ENCODE data around the gene FBXL3. TPM values are rescaled to one million over a fixed set of nuclear protein-coding genes. Genes with fewer than 3 reads are reported as not detected.
A peak's percentile ranks its signal among the peaks of the same experiment; 100 is the strongest.
"Not testable (repeated sequence)": the region's sequence is repeated elsewhere in the genome, so short reads cannot be mapped to it uniquely, and the experiment has no call there.

The FBXL3 gene
- total RNA-seq, 2 donors from 2014 or later = 26.1 to 35.5 TPM

DNA sequence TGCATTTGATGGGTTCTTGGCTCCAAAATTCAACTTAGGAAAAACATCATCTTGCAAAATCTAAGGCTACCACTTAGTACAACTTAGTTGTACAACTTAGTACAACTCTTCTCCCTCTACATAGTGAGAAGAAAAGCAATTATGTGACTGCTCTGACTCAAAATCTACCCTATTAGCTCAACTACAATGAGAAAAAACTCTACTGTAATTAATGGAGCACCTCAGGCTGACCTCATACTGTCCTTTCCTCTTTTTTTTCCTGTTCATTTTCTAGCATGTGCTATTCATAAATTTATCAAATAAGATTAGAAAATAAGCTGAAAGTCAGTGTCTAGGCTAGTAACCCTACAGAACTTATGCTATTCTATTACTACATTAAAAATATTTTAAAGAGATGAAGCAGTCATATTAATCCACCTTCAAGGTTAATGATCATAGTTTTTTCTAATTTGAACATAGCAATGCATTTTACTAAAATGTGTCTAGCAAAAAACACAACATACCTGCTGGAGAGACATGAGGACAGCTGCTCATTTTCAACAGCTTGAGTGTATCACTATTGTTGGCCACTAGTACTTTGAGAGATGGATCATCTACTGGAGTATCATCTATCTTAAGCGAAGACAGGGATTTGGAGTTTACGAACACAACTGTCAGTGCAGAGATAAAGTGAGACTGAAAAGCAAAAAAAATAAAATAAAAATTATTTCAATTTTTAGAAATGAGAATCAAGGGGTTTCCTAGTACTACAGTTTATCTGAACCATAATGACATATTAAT is 11.9 kb downstream of the FBXL3 start:
- DNase-seq (ENCODE audit: low spot score) (no peak), ATAC-seq (no peak)
- H3K9me3 Mint-ChIP-seq = no peaks in the 10 kb centered on the region
- peaks cover 29% of the 10 kb centered on the region for H3K36me3 Mint-ChIP-seq
- H3K4me3 Mint-ChIP-seq = no peak overlapping the region
- no peak overlapping the region for H3K27ac Mint-ChIP-seq
- no peaks in the 10 kb centered on the region for H3K27me3 Mint-ChIP-seq
- peaks cover 15 to 20% of the 10 kb centered on the region in 2 donors for H3K4me1 Mint-ChIP-seq (ENCODE audit: low read depth in 2 of 2)

DNA sequence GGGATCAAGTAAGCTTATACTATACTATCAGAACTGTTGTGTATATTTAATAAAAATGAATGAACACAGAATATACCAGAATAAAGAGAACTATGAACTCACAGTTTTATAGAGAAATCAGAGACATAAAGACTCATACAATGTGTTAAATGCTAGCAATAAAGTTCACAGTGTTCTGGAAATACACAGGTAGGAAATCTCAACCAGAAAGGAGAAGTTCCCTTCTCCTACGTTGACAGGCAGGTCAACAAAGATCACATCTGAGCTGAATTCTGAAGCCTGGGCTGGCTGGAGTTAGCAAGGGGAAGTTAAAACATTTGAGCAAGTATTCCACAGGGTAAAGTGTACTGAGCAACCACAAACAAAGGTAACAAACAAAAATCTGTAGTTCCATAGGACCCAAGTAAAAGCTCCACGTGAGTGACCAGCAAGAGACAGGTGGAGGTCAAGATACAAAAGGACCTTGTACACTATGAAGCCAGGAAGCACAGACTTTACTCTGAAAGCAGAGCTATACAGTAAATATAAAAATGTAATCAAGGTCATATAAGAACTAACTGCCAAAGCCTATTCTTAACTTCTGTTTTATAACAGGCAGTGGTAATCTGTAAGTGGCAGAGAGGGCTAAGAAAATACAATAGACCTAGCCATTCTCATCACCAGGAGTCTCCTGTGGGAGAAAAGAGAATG is 13.0 kb downstream of the FBXL3 start:
- H3K9me3 Mint-ChIP-seq = no peaks in the 10 kb centered on the region

DNA sequence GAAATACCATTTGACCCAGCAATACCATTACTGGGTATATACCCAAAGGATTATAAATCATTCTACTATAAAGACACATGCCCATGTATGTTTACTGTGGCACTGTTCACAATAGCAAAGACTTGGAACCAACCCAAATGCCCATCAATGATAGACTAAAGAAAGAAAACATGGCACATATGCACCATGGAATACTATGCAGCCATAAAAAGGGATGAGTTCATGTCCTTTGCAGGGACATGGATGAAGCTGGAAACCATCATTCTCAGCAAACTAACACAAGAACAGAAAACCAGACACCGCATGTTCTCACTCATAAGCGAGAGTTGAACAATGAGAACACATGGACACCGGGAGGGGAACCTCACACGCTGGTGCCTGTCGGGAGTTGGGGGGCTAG is 17.2 kb downstream of the FBXL3 start:
- not testable (repeated sequence) for H3K9me3 Mint-ChIP-seq; H3K27ac Mint-ChIP-seq; ATAC-seq; DNase-seq (ENCODE audit: low spot score); H3K27me3 Mint-ChIP-seq
- Mint-ChIP-seq H3K36me3 (peaks cover 29% of the 10 kb centered on the region), H3K4me3 (peak overlapping the region; percentile 15), H3K4me1 (ENCODE audit: low read depth in 2 of 2) (peaks cover 13 to 27% of the 10 kb centered on the region in 2 donors)

More for the DNA sequence above, 13.0 kb downstream of the FBXL3 start:
- ATAC-seq = no peak
- no peak overlapping the region for H3K27ac Mint-ChIP-seq
- peaks cover 35% of the 10 kb centered on the region for H3K36me3 Mint-ChIP-seq
- peaks cover 14 to 25% of the 10 kb centered on the region in 2 donors for H3K4me1 Mint-ChIP-seq (ENCODE audit: low read depth in 2 of 2)
- DNase-seq (ENCODE audit: low spot score) = no peak
- no peaks in the 10 kb centered on the region for H3K27me3 Mint-ChIP-seq
- no peak overlapping the region for H3K4me3 Mint-ChIP-seq

DNA sequence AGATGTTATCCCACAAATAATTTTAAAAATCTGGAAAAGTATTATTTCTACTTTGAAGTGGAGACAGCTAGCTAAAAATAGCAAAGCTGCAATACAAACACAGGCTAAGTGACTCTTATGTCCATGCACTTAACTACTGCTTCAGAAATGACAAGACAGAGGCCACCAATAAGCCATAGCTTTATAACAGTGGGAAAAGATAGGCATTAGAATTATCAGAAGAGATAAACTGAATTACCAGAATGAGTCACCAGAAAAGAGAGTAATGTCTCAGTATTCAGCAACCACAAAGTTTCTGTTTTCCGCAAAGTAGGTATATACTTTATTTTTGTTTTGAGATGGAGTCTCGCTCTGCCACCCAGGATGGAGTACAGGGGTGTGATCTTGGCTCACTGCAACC is 17.9 kb downstream of the FBXL3 start:
- Mint-ChIP-seq H3K4me1 (ENCODE audit: low read depth in 2 of 2) (peaks cover 13 to 22% of the 10 kb centered on the region in 2 donors), H3K27ac (no peak overlapping the region), H3K9me3 (no peaks in the 10 kb centered on the region), H3K4me3 (peak overlapping the region; percentile 15), H3K27me3 (no peaks in the 10 kb centered on the region), H3K36me3 (peaks cover 22% of the 10 kb centered on the region)
- peak; percentile 57 to 91 for ATAC-seq
- DNase-seq (ENCODE audit: low spot score) = no peak

DNA sequence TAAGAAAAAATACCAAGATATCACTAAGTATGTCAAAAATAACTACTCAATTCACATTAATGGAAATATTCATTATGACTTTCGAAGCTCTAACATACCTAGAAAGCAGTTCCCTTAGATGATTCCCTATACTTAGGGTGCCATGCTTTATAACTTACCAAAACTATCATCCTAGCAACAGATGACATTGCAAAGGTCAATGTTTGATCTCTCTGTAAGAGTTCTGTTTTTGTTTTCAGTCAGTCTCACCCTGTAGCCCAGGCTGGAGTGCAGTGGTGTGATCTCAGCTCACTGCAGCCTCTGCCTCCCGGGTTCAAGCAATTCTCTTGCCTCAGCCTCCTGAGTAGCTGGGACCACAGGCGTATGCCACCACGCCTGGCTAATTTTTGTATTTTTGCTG is 18.6 kb downstream of the FBXL3 start:
- peak in 1 of 2 donors; percentile 68 for ATAC-seq
- H3K9me3 Mint-ChIP-seq; H3K27ac Mint-ChIP-seq; H3K4me3 Mint-ChIP-seq; H3K27me3 Mint-ChIP-seq; DNase-seq (ENCODE audit: low spot score): not testable (repeated sequence)
- peaks cover 15% of the 10 kb centered on the region for H3K36me3 Mint-ChIP-seq
- H3K4me1 Mint-ChIP-seq (ENCODE audit: low read depth in 2 of 2) = peaks cover 13 to 16% of the 10 kb centered on the region in 2 donors

DNA sequence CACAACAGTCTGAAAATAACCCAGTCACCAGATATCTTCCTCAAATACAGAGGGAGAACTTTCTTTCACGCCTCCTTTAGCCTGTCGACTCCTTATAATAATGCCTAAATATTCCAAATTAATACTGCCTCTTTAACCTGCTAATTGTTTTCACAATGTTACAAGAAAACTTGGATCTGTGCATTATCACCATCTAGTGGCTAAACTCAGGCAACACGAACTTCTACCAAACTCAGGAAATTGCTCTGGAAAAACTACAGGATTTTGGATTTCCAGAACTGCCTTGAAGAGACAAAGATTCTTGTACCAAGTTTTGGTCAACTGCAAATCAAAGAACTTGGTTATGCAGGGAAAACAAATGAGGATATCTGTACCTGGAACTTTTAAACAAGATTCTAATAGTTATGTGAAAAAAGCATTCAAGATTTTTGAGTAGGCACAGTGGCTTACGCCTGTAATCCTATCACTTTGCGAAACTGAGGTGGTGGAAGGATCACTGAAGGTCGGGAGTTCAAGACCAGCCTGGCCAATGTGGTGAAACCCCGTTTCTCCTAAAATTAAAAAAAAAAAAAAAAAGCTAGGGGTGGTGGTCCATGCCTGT is 24.3 kb downstream of the FBXL3 start:
- peaks cover 11 to 12% of the 10 kb centered on the region in 2 donors for H3K4me1 Mint-ChIP-seq (ENCODE audit: low read depth in 2 of 2)
- no peaks in the 10 kb centered on the region for H3K9me3 Mint-ChIP-seq
- ATAC-seq (no peak), DNase-seq (ENCODE audit: low spot score) (no peak)
- no peaks in the 10 kb centered on the region for H3K27me3 Mint-ChIP-seq
- no peak overlapping the region for H3K27ac Mint-ChIP-seq
- peaks cover 14% of the 10 kb centered on the region for H3K36me3 Mint-ChIP-seq
- no peak overlapping the region for H3K4me3 Mint-ChIP-seq

DNA sequence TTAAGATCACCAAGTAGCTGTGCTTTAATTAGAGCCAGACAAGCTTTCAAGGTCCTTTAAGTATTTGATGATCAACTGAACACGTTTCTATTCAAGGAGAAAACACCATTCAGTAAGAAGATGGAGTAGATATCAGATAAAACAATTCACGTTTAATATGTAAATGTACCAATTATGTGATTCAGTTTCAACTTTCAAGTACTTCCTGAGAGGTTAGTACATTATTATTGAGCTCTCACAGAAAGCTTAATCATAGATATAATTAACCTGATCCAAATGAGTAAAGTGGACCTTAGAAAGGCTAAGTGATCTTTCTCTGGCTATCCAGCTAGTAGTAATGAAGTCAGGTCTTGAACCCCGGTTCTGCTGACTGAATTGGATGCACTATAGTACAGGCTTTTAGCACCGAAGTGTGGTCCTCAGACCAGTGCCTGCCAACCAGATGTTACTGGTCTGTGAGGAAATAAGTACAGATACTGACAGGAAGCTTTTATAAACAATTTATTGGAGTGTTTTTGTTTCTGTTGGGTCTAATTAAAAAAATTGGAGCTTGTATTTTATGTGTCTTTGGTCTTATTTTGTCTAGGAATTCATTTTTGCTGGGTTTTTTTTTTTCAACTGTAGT is 24.9 kb downstream of the FBXL3 start:
- H3K27me3 Mint-ChIP-seq = no peaks in the 10 kb centered on the region
- ATAC-seq = no peak
- no peak overlapping the region for H3K27ac Mint-ChIP-seq
- H3K4me1 Mint-ChIP-seq (ENCODE audit: low read depth in 2 of 2) = peaks cover 8 to 12% of the 10 kb centered on the region in 2 donors
- peaks cover 10% of the 10 kb centered on the region for H3K36me3 Mint-ChIP-seq
- DNase-seq (ENCODE audit: low spot score) = no peak
- H3K4me3 Mint-ChIP-seq = no peak overlapping the region
- H3K9me3 Mint-ChIP-seq = no peaks in the 10 kb centered on the region

DNA sequence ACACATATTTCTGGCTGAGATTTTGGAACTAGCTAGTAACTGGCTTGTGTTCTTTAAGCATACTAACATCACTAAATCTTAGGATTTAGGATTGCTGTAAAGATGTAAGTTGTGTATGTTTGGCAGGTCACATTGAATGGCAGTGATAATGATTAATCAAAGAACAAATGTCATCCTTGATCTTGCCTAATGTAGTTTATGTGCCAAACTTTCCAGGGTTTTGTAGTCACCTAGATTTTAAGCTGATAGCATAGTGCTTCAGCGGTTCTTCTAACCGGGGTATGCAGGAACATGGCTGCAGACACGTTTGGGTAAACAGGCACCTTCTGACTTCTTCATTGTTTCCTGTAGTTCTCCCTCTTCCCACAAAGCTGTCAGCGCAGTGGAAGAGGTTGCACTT is 25.4 kb downstream of the FBXL3 start:
- no peak overlapping the region for H3K4me3 Mint-ChIP-seq
- H3K27ac Mint-ChIP-seq = no peak overlapping the region
- ATAC-seq (no peak), DNase-seq (ENCODE audit: low spot score) (no peak)
- no peaks in the 10 kb centered on the region for H3K9me3 Mint-ChIP-seq
- peaks cover 8 to 11% of the 10 kb centered on the region in 2 donors for H3K4me1 Mint-ChIP-seq (ENCODE audit: low read depth in 2 of 2)
- peaks cover 0 to 2% of the 10 kb centered on the region in 2 donors for H3K27me3 Mint-ChIP-seq
- H3K36me3 Mint-ChIP-seq = peaks cover 9% of the 10 kb centered on the region

DNA sequence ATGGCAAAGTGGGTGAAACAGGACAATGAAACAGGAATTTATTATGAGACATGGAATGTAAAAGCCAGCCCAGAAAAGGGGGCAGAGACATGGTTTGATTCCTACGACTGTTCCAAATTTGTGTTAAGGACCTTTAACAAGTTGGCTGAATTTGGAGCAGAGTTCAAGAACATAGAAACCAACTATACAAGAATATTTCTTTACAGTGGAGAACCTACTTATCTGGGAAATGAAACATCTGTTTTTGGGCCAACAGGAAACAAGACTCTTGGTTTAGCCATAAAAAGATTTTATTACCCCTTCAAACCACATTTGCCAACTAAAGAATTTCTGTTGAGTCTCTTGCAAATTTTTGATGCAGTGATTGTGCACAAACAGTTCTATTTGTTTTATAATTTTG is 26.5 kb downstream of the FBXL3 start:
- no peaks in the 10 kb centered on the region for H3K9me3 Mint-ChIP-seq
- ATAC-seq = no peak
- peaks cover 9% of the 10 kb centered on the region for H3K36me3 Mint-ChIP-seq
- H3K27ac Mint-ChIP-seq = no peak overlapping the region
- H3K4me3 Mint-ChIP-seq = no peak overlapping the region
- peaks cover 0 to 2% of the 10 kb centered on the region in 2 donors for H3K27me3 Mint-ChIP-seq
- peaks cover 8 to 9% of the 10 kb centered on the region in 2 donors for H3K4me1 Mint-ChIP-seq (ENCODE audit: low read depth in 2 of 2)
- DNase-seq (ENCODE audit: low spot score) = no peak

DNA sequence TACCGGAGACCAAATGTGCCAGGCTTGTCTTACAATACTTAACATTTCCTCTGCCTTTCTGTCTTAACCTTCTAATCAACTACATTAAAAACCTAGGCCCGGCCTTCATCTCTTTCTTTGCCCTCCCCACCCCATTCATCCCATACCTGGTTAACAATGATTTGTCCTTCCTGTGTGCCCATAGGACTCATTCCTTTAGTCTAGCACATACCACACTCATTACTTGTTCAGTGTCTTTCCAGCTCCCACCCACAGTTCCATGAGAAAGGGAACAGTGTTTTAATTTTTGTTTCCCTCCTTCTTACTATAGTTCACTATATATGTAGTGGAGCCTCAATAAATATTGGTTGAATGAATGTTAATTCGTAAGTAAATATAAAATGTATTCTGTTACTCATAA is 32.7 kb downstream of the FBXL3 start:
- ATAC-seq (no peak), DNase-seq (ENCODE audit: low spot score) (no peak)
- H3K4me3 Mint-ChIP-seq = peak overlapping the region; percentile 52
- H3K4me1 Mint-ChIP-seq (ENCODE audit: low read depth in 2 of 2) = peaks cover 36% of the 10 kb centered on the region in 2 donors
- H3K27me3 Mint-ChIP-seq = peaks cover 21 to 23% of the 10 kb centered on the region in 2 donors
- H3K27ac Mint-ChIP-seq = peak overlapping the region; percentile 20 to 22
- no peaks in the 10 kb centered on the region for H3K9me3 Mint-ChIP-seq
- peaks cover 4% of the 10 kb centered on the region for H3K36me3 Mint-ChIP-seq

DNA sequence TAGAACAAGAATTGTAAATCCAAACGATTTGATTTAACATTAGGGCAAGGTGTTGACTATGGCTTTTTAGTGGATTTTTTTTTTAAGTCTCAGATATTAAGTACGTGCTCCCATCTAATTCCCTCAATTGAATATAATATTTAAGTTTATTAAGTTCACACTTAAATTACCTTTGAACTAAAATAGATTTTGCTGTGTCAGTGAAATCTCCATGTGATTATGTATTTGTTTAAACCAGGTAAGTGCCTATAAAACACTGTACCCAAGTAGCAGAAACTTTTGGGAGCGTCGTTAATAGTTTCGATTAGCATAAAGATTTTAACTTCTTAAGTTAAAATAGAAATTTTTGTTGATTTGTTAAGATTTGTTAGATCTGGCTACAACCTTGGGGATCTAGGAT is 33.5 kb downstream of the FBXL3 start:
- Mint-ChIP-seq H3K4me3 (peak overlapping the region; percentile 95), H3K36me3 (no peaks in the 10 kb centered on the region), H3K27me3 (peaks cover 25 to 30% of the 10 kb centered on the region in 2 donors), H3K4me1 (ENCODE audit: low read depth in 2 of 2) (peaks cover 36% of the 10 kb centered on the region in 2 donors), H3K9me3 (no peaks in the 10 kb centered on the region), H3K27ac (peak overlapping the region; percentile 94 to 95)
- no peak for ATAC-seq
- DNase-seq (ENCODE audit: low spot score) = no peak

DNA sequence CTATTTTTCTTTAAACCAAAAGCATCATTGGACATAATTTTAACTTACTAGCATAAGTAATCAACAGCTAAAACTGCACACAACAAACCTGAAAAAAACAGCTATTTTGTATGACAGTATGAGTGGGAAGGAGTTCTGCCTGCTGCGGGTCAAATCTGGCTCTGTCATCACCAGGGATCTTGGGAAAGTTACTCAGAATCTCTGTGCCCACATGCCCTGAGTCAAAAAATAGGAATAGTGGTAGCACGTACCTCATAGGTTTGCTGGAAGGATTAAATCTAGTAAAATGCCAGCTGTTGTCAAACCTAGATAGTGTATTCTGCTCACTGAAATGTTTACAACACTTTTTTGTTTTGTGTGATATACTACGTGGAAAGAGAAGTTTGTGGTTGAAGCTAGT is 33.9 kb downstream of the FBXL3 start:
- DNase-seq (ENCODE audit: low spot score) (no peak), ATAC-seq (no peak)
- Mint-ChIP-seq H3K27ac (peak overlapping the region; percentile 94 to 95), H3K27me3 (peaks cover 29 to 34% of the 10 kb centered on the region in 2 donors), H3K4me1 (ENCODE audit: low read depth in 2 of 2) (peaks cover 36 to 41% of the 10 kb centered on the region in 2 donors), H3K36me3 (no peaks in the 10 kb centered on the region), H3K4me3 (peak overlapping the region; percentile 95), H3K9me3 (no peaks in the 10 kb centered on the region)

DNA sequence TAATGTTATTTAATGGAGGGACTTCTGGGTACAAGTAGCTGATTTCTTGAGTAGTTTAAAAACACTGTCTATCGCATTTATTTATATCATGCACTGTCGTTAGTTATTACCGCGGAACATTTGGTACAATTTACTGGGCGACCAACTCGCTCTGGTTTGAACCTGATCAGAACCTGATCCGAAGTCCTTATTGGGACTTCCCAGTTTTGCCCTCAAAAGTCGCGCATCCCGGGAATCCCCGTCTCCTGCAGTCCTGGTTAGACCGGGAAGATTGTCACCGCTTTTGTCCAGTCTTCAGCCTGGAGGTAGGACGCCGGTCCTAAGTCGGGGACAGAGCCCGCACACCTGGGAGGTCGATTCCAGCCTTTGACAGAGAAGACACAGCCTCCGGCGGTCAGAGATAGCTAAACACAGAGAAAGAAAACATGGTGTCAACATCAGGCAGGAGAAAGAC is 34.4 kb downstream of the FBXL3 start:
- ATAC-seq (no peak), DNase-seq (ENCODE audit: low spot score) (no peak)
- Mint-ChIP-seq H3K27ac (peak overlapping the region; percentile 94 to 95), H3K36me3 (no peaks in the 10 kb centered on the region), H3K4me3 (peak overlapping the region; percentile 95), H3K4me1 (ENCODE audit: low read depth in 2 of 2) (peaks cover 36 to 42% of the 10 kb centered on the region in 2 donors), H3K9me3 (no peaks in the 10 kb centered on the region), H3K27me3 (peaks cover 32 to 39% of the 10 kb centered on the region in 2 donors)

Measured in natural killer cell treated with Interleukin-12 subunit alpha and Interleukin-12 subunit beta and Interleukin-15 and Interleukin-18, amount 100 ng/mL, for 72 hours (primary cell).